K562 (cell line): Measurements from ENCODE around the gene DPM2. TPM values are rescaled to one million over a fixed set of nuclear protein-coding genes. Genes with fewer than 3 reads are reported as not detected.

ENCODE experiments used
- BHLHE40 ChIP-seq: IDR thresholded peaks from 2 replicates; pipeline ENCODE4 v1.6.1; 2011; ENCODE audit warnings: low read length, improper control_type of control experiment
- CCAR2 ChIP-seq: fragments of 200-400 bp; formaldehyde crosslinking; IDR thresholded peaks from 2 replicates; pipeline ENCODE4 v1.6.1; 2017; ENCODE audit warnings: mild to moderate bottlenecking, low read depth, low read length
- CTCFL ChIP-seq: IDR thresholded peaks from 2 replicates; pipeline ENCODE4 v1.6.1; 2011; ENCODE audit warnings: borderline replicate concordance, low read depth, mild to moderate bottlenecking, moderate library complexity, low read length; ENCODE audit not compliant: insufficient read depth, poor library complexity, severe bottlenecking
- EGR1 ChIP-seq: fragments of 450-650 bp; conservative IDR thresholded peaks from 2 replicates; pipeline ENCODE4 v1.6.1; 2017; ENCODE audit warnings: mild to moderate bottlenecking
- HDAC1 ChIP-seq, 2 experiments: fragments of 450-650 bp; IDR thresholded peaks; 2 replicates each; pipeline ENCODE4 v1.6.1; 2016 to 2017; ENCODE audit warnings: inconsistent platforms in 1 of 2, mild to moderate bottlenecking in 1 of 2, moderate library complexity in 1 of 2
- KLF13 ChIP-seq: fragments of 450-650 bp; IDR thresholded peaks from 2 replicates; pipeline ENCODE4 v1.6.1; 2016; ENCODE audit warnings: missing genetic modification characterization, low read depth, mild to moderate bottlenecking, missing compliant biosample characterization, moderate library complexity, borderline replicate concordance
- MTA1 ChIP-seq: fragments of 450-650 bp; IDR thresholded peaks from 2 replicates; pipeline ENCODE4 v1.6.1; 2017; ENCODE audit warnings: borderline replicate concordance
- NR3C1 ChIP-seq: sonication (generic); formaldehyde crosslinking; IDR thresholded peaks from 2 replicates; pipeline ENCODE4 v1.8.1; 2022; ENCODE audit warnings: missing genetic modification reagents
- NRF1 ChIP-seq, 2 experiments: fragments of 450-650 bp; IDR thresholded peaks in 1 of 2; conservative IDR thresholded peaks in 1 of 2; 2 replicates each; pipeline ENCODE4 v1.6.1; 2014; ENCODE audit warnings: mild to moderate bottlenecking in 2 of 2
- RCOR1 ChIP-seq, 2 experiments: IDR thresholded peaks; 2 replicates each; pipeline ENCODE4 v1.6.1; 2012; ENCODE audit warnings: low read depth in 2 of 2, low read length in 2 of 2, borderline replicate concordance in 1 of 2, improper control_type of control experiment in 1 of 2
- SUPT5H ChIP-seq: fragments of 450-650 bp; IDR thresholded peaks from 2 replicates; pipeline ENCODE4 v1.6.1; 2016
- TBL1XR1 ChIP-seq, 2 experiments: IDR thresholded peaks; 2 replicates each; pipeline ENCODE4 v1.6.1; 2012; ENCODE audit warnings: improper control_type of control experiment in 2 of 2, low read length in 2 of 2, mild to moderate bottlenecking in 1 of 2
- TCF3 ChIP-seq: sonication (generic); formaldehyde crosslinking; IDR thresholded peaks from 2 replicates; pipeline ENCODE4 v1.4.0; 2020; ENCODE audit warnings: mild to moderate bottlenecking, missing genetic modification reagents
- ZFP30 ChIP-seq: fragments of 250-450 bp; sonication (Bioruptor Pico); IDR thresholded peaks from 2 replicates; pipeline ENCODE4 v1.8.0; 2022; ENCODE audit warnings: moderate library complexity, mild to moderate bottlenecking, inconsistent platforms, borderline replicate concordance
- ZNF212 ChIP-seq: fragments of 450-650 bp; formaldehyde crosslinking; IDR thresholded peaks from 2 replicates; pipeline ENCODE4 v1.4.0; 2020; ENCODE audit warnings: mild to moderate bottlenecking
- ZNF740 ChIP-seq, 3 experiments: fragments of 200-800 bp in 1 of 3; sonication (Bioruptor generic) in 1 of 3; sonication (generic) in 1 of 3; formaldehyde crosslinking in 1 of 3; IDR thresholded peaks; 2 replicates each; pipeline versions ENCODE4 v1.6.1 to v1.8.0; 2016 to 2022; ENCODE audit warnings: mild to moderate bottlenecking in 2 of 3, missing compliant biosample characterization in 2 of 3, missing genetic modification characterization in 2 of 3, missing genetic modification reagents in 1 of 3
- polyA plus RNA-seq, 8 experiments: library from polyadenylated mRNA; depleted of rRNA in 4 of 8; stranded (reverse) in 5 of 8; unstranded in 3 of 8; fragments of >200 nt; fragmentation: Nextera tagmentation in 2 of 8; fragmentation: Illumina TruSeq in 1 of 8; extraction: Ambion mirVana in 2 of 8; extraction: Trizol in 1 of 8; gene quantifications; 2 replicates each; pipeline versions ENCODE4 v1.2.1 to v1.2.3, GENCODE V29; 2011 to 2014; ENCODE audit warnings: inconsistent platforms in 1 of 8, missing spikeins in 1 of 8
- total RNA-seq, 7 experiments: library from RNA; depleted of rRNA in 6 of 7; stranded (reverse); fragments of >200 nt in 6 of 7; fragmentation: Illumina TruSeq in 2 of 7; extraction: Trizol in 2 of 7; gene quantifications; 2 replicates each; pipeline versions ENCODE4 v1.2.1 to v1.2.3, GENCODE V29; 2011 to 2021; ENCODE audit warnings: low replicate concordance in 1 of 7
- TF ChIP-seq, protein P1 (sequence below): sonication (generic); formaldehyde crosslinking; IDR thresholded peaks from 2 replicates; pipeline ENCODE4 v1.8.0; 2022; ENCODE audit warnings: mild to moderate bottlenecking, missing genetic modification reagents
- TF ChIP-seq, protein P2 (sequence below): fragments of 250-450 bp; sonication (Bioruptor Pico); IDR thresholded peaks from 2 replicates; pipeline ENCODE4 v1.6.1; 2021; ENCODE audit warnings: mild to moderate bottlenecking

DPM2 gene
- total and polyA plus RNA-seq, 9 of the 15 experiments (the other 6 are each of a cell fraction or from before 2014, with no cell fraction given) = 43.5 to 126 (median 71.1) TPM

- TF ChIP-seq ZNF740 (CRISPR knock-in tag; IDR thresholded peaks at IDR 0.05) = peak; percentile 83
- no peak for TF ChIP-seq ZNF740 (tag; IDR thresholded peaks at IDR 0.05)
- no peak for TF ChIP-seq NRF1 (conservative IDR thresholded peaks at IDR 0.05 in 1 of 2, IDR thresholded peaks at IDR 0.05 in 1 of 2)
- TF ChIP-seq CCAR2 = no peak
- TF ChIP-seq ZFP30 (CRISPR knock-in tag) = no peak
- TF ChIP-seq, protein P1, sequence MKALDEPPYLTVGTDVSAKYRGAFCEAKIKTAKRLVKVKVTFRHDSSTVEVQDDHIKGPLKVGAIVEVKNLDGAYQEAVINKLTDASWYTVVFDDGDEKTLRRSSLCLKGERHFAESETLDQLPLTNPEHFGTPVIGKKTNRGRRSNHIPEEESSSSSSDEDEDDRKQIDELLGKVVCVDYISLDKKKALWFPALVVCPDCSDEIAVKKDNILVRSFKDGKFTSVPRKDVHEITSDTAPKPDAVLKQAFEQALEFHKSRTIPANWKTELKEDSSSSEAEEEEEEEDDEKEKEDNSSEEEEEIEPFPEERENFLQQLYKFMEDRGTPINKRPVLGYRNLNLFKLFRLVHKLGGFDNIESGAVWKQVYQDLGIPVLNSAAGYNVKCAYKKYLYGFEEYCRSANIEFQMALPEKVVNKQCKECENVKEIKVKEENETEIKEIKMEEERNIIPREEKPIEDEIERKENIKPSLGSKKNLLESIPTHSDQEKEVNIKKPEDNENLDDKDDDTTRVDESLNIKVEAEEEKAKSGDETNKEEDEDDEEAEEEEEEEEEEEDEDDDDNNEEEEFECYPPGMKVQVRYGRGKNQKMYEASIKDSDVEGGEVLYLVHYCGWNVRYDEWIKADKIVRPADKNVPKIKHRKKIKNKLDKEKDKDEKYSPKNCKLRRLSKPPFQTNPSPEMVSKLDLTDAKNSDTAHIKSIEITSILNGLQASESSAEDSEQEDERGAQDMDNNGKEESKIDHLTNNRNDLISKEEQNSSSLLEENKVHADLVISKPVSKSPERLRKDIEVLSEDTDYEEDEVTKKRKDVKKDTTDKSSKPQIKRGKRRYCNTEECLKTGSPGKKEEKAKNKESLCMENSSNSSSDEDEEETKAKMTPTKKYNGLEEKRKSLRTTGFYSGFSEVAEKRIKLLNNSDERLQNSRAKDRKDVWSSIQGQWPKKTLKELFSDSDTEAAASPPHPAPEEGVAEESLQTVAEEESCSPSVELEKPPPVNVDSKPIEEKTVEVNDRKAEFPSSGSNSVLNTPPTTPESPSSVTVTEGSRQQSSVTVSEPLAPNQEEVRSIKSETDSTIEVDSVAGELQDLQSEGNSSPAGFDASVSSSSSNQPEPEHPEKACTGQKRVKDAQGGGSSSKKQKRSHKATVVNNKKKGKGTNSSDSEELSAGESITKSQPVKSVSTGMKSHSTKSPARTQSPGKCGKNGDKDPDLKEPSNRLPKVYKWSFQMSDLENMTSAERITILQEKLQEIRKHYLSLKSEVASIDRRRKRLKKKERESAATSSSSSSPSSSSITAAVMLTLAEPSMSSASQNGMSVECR (CRISPR knock-in tag) = no peak
- 0 out of 2 replicates have a peak, but pooled peaks have one; percentile 37 for TF ChIP-seq MTA1
- TF ChIP-seq RCOR1 (IDR thresholded peaks at IDR 0.05; ENCODE audit: borderline replicate concordance in 1 of 2, low read depth in 2 of 2, low read length in 2 of 2) = 0 out of 4 replicates have a peak, but pooled peaks of 1 of the 2 experiments have one; percentile 16
- TF ChIP-seq, protein P2, sequence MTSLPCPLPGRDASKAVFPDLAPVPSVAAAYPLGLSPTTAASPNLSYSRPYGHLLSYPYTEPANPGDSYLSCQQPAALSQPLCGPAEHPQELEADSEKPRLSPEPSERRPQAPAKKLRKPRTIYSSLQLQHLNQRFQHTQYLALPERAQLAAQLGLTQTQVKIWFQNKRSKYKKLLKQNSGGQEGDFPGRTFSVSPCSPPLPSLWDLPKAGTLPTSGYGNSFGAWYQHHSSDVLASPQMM = no peak
- no peak for TF ChIP-seq KLF13 (tag)
- peak in 1 of 2 experiments; percentile 26; a peak in 1 of 4 replicates for TF ChIP-seq HDAC1 (IDR thresholded peaks at IDR 0.05)
- no peak for TF ChIP-seq SUPT5H
- peak; percentile 72; the same call in 1 of the 2 replicates for TF ChIP-seq BHLHE40
- TF ChIP-seq CTCFL = peak; percentile 64
- no peak for TF ChIP-seq ZNF212
- TF ChIP-seq TCF3 (CRISPR knock-in tag) = no peak
- 0 out of 2 replicates have a peak, but pooled peaks have one; percentile 24 for TF ChIP-seq EGR1
- 0 out of 4 replicates have a peak, but pooled peaks of 1 of the 2 experiments have one; percentile 34 for TF ChIP-seq TBL1XR1 (IDR thresholded peaks at IDR 0.05; ENCODE audit: low read length in 2 of 2)
- 0 out of 2 replicates have a peak, but pooled peaks have one; percentile 19 for TF ChIP-seq NR3C1
These were observed 4.8 kb upstream of the DPM2 start (continued) for GRCh38 chr9:127942216-127943010.
